ENCODE measurements around the gene CDCA4. TPM values are rescaled to one million over a fixed set of nuclear protein-coding genes. Genes with fewer than 3 reads are reported as not detected.
A peak's percentile ranks its signal among the peaks of the same experiment; 100 is the strongest.

Gene CDCA4
- total RNA-seq, 1 experiment from 2014 or later: 41.4 TPM

GRCh38 chr14:105023791-105024480 lies 3.1 kb upstream of the CDCA4 start:
- CTCF ChIA-PET: no interaction called here
- BruUV-seq (replicated peaks): no TSS peak

DNA sequence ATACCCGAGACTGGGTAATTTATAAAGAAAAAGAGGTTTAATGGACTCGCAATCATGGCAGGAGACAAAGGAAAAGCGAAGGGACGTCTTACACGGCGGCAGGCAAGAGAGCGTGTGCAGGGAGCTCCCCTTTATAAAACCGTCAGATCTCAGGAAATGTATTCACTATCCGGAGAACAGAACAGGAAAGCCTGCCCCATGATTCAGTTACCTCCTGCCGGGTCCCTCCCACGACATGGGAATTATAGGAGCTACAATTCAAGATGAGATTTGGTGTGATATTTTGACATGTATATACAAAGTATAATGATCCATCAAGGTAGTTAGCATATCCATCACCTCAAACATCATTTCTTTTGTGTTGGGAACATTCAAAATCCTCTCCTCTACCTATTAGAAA lies 2.3 kb upstream of the CDCA4 start:
- intact Hi-C loops (cut with micrococcal nuclease; ENCODE audit: unreplicated experiment): no loop called here
- no peak for DNase-seq
- Histone ChIP-seq H3K4me1 (peaks cover 15% of the 10 kb centered on the region), H3K4me3 (ENCODE audit: low read depth, low read length) (no peak overlapping the region), H3K9me3 (no peaks in the 10 kb centered on the region), H3K27me3 (replicated peaks; ENCODE audit: control insufficient read depth, insufficient read depth, low read length) (no peaks in the 10 kb centered on the region), H3K36me3 (ENCODE audit: control insufficient read depth, insufficient read depth, low read length) (no peaks in the 10 kb centered on the region)
- POLR2A ChIA-PET: no interaction called here
- no TSS peak for BruUV-seq (replicated peaks)
- H3K27me3 Mint-ChIP-seq (ENCODE audit: insufficient read depth, unreplicated experiment): no peaks in the 10 kb centered on the region
- TF ChIP-seq, protein P1, sequence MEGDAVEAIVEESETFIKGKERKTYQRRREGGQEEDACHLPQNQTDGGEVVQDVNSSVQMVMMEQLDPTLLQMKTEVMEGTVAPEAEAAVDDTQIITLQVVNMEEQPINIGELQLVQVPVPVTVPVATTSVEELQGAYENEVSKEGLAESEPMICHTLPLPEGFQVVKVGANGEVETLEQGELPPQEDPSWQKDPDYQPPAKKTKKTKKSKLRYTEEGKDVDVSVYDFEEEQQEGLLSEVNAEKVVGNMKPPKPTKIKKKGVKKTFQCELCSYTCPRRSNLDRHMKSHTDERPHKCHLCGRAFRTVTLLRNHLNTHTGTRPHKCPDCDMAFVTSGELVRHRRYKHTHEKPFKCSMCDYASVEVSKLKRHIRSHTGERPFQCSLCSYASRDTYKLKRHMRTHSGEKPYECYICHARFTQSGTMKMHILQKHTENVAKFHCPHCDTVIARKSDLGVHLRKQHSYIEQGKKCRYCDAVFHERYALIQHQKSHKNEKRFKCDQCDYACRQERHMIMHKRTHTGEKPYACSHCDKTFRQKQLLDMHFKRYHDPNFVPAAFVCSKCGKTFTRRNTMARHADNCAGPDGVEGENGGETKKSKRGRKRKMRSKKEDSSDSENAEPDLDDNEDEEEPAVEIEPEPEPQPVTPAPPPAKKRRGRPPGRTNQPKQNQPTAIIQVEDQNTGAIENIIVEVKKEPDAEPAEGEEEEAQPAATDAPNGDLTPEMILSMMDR (IDR thresholded peaks at IDR 0.05; ENCODE audit: insufficient read depth in 1 of 2, low read depth in 1 of 2, low read length in 1 of 2, severe bottlenecking in 1 of 2, unreplicated experiment in 1 of 2): no peak
- H3K27ac Mint-ChIP-seq (ENCODE audit: unreplicated experiment): no peak overlapping the region
- CTCF ChIA-PET: no interaction called here
- no peak overlapping the region for H3K4me3 Mint-ChIP-seq (ENCODE audit: unreplicated experiment)
- H3K4me1 Mint-ChIP-seq (ENCODE audit: low read depth, unreplicated experiment): no peaks in the 10 kb centered on the region
- H3K36me3 Mint-ChIP-seq (ENCODE audit: insufficient read depth, unreplicated experiment): peaks cover 26% of the 10 kb centered on the region
- no peaks in the 10 kb centered on the region for H3K9me3 Mint-ChIP-seq (ENCODE audit: unreplicated experiment)

More at GRCh38 chr14:105023791-105024480, 3.1 kb upstream of the CDCA4 start:
- peaks cover 9% of the 10 kb centered on the region for H3K4me1 ChIP-seq
- no peak overlapping the region for H3K27ac Mint-ChIP-seq (ENCODE audit: unreplicated experiment)
- no peaks in the 10 kb centered on the region for H3K9me3 ChIP-seq
- no peaks in the 10 kb centered on the region for H3K36me3 ChIP-seq (ENCODE audit: control insufficient read depth, insufficient read depth, low read length)
- no peaks in the 10 kb centered on the region for H3K27me3 Mint-ChIP-seq (ENCODE audit: insufficient read depth, unreplicated experiment)
- no peak overlapping the region for H3K4me3 Mint-ChIP-seq (ENCODE audit: unreplicated experiment)
- DNase-seq: no peak
- POLR2A ChIA-PET: no interaction called here
- H3K27me3 ChIP-seq (replicated peaks; ENCODE audit: control insufficient read depth, insufficient read depth, low read length): no peaks in the 10 kb centered on the region
- TF ChIP-seq, protein P1 (IDR thresholded peaks at IDR 0.05; ENCODE audit: insufficient read depth in 1 of 2, low read depth in 1 of 2, low read length in 1 of 2, severe bottlenecking in 1 of 2, unreplicated experiment in 1 of 2): no peak
- H3K4me1 Mint-ChIP-seq (ENCODE audit: low read depth, unreplicated experiment): no peaks in the 10 kb centered on the region
- H3K4me3 ChIP-seq (ENCODE audit: low read depth, low read length): no peak overlapping the region
- H3K9me3 Mint-ChIP-seq (ENCODE audit: unreplicated experiment): no peaks in the 10 kb centered on the region
- H3K36me3 Mint-ChIP-seq (ENCODE audit: insufficient read depth, unreplicated experiment): peaks cover 23% of the 10 kb centered on the region
- intact Hi-C loops (cut with micrococcal nuclease; ENCODE audit: unreplicated experiment): no loop called here

DNA sequence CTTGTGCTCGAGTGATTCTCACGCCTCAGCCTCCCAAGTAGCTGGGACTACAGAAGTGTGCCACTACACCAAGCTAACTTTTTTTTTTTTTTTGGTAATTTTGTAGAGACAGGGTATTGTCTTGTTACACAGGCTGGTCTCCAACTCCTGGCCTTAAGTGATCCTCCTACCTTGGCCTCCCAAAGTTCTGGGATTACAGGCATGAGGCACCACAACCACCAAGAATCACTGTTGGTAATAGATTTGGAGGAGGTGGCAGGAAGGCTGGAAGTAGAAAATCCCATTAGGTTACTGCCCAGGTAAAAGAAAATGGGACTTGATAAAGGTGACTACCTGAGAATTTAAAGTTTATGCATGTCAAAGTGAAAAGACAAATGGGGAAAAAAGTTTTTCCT lies 1.4 kb upstream of the CDCA4 start:
- Histone ChIP-seq H3K4me3 (ENCODE audit: low read depth, low read length) (peak overlapping the region; percentile 71), H3K4me1 (peaks cover 15% of the 10 kb centered on the region), H3K9me3 (no peaks in the 10 kb centered on the region), H3K36me3 (ENCODE audit: control insufficient read depth, insufficient read depth, low read length) (no peaks in the 10 kb centered on the region), H3K27me3 (replicated peaks; ENCODE audit: control insufficient read depth, insufficient read depth, low read length) (no peaks in the 10 kb centered on the region)
- no peak for DNase-seq
- POLR2A ChIA-PET: no interaction called here
- no peaks in the 10 kb centered on the region for H3K4me1 Mint-ChIP-seq (ENCODE audit: low read depth, unreplicated experiment)
- H3K4me3 Mint-ChIP-seq (ENCODE audit: unreplicated experiment): peak overlapping the region; percentile 86
- CTCF ChIA-PET: interaction anchor here (0.6 kb wide), 1 partner anchor 1107 kb away, joined by 14 read pairs; no protein-coding TSS in a partner anchor
- BruUV-seq (replicated peaks): no TSS peak
- intact Hi-C loops (cut with micrococcal nuclease; ENCODE audit: unreplicated experiment): no loop called here
- peak overlapping the region; percentile 87 for H3K27ac Mint-ChIP-seq (ENCODE audit: unreplicated experiment)
- H3K27me3 Mint-ChIP-seq (ENCODE audit: insufficient read depth, unreplicated experiment): no peaks in the 10 kb centered on the region
- TF ChIP-seq, protein P1 (IDR thresholded peaks at IDR 0.05; ENCODE audit: insufficient read depth in 1 of 2, low read depth in 1 of 2, low read length in 1 of 2, severe bottlenecking in 1 of 2, unreplicated experiment in 1 of 2): no peak
- peaks cover 26% of the 10 kb centered on the region for H3K36me3 Mint-ChIP-seq (ENCODE audit: insufficient read depth, unreplicated experiment)
- H3K9me3 Mint-ChIP-seq (ENCODE audit: unreplicated experiment): no peaks in the 10 kb centered on the region
